Peyer's patch (tissue), 4 donors: ENCODE data around the gene PDE8B. TPM values are rescaled to one million over a fixed set of nuclear protein-coding genes. Genes with fewer than 3 reads are reported as not detected.
A peak's percentile ranks its signal among the peaks of the same experiment; 100 is the strongest.

Source experiments
- DNase-seq, 3 donors: peaks; one replicate each; pipeline ENCODE4 v3.0.0-alpha.2; 2017 to 2019
- H3K27ac ChIP-seq, 4 donors: fragments of 200-600 bp; sonication (generic); one replicate each; pipeline ENCODE4 v1.5.1; 2016 to 2019
- H3K27me3 ChIP-seq, 2 donors: fragments of 200-600 bp; sonication (generic); one replicate each; pipeline ENCODE4 v1.5.1; 2019
- H3K36me3 ChIP-seq, 3 donors: fragments of 200-600 bp; sonication (generic); one replicate each; pipeline ENCODE4 v1.5.1; 2016 to 2019
- H3K4me1 ChIP-seq, 4 donors: fragments of 200-600 bp; sonication (generic); one replicate each; pipeline ENCODE4 v1.5.1; 2016 to 2019
- H3K4me3 ChIP-seq, 4 donors: fragments of 200-600 bp; sonication (generic); 1 replicate in 3 of 4; 2 replicates in 1 of 4; pipeline ENCODE4 v1.5.1; 2016 to 2019; ENCODE audit warnings: mild to moderate bottlenecking in 1 of 4
- H3K9me3 ChIP-seq, 4 donors: fragments of 200-600 bp; sonication (generic); one replicate each; pipeline ENCODE4 v1.5.1; 2016 to 2019; ENCODE audit warnings: mild to moderate bottlenecking in 1 of 4
- POLR2A ChIP-seq, 2 donors: fragments of 450-650 bp; IDR thresholded peaks; one replicate each; pipeline ENCODE4 v1.5.1; 2017; ENCODE audit warnings: antibody characterized with exemption in 2 of 2, mild to moderate bottlenecking in 2 of 2, moderate library complexity in 2 of 2
- total RNA-seq, 4 donors: library from RNA; depleted of rRNA; stranded (reverse); fragments of >200 nt; gene quantifications; one replicate each; pipeline ENCODE4 v1.1.0, GENCODE V29; 2016
- TF ChIP-seq, protein P1 (sequence below), 6 experiments: fragments of 450-650 bp in 4 of 6; fragments of 200-600 bp in 2 of 6; sonication (generic) in 1 of 6; IDR thresholded peaks; one replicate each; pipeline ENCODE4 v1.5.1; 2017 to 2019; ENCODE audit warnings: antibody characterized with exemption in 6 of 6, mild to moderate bottlenecking in 3 of 6, moderate library complexity in 1 of 6

The PDE8B gene
- total RNA-seq, 4 donors from 2014 or later, result 0.94 to 3.1 (median 1.9) TPM

DNA sequence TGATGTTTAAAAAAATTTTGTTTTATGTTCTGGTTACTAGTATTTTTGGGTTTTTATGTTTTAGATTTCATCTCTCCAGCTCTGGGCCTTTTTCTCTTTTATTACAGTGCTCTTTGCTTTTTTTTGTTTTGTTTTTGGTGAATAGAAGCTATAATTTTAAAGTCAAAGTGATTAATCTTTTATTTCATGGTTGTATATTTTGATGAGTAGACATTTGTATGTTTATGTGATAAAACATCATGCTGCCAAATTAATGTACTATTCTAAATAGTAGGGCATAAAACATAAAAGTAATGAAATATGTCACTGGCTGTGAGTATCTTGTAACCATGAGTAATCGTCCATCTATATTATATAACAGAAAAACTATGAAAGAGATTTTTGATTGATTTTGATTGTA is 93.9 kb downstream of the PDE8B start:
- TF ChIP-seq POLR2A (IDR thresholded peaks at IDR 0.05), result no peak
- TF ChIP-seq, protein P1, sequence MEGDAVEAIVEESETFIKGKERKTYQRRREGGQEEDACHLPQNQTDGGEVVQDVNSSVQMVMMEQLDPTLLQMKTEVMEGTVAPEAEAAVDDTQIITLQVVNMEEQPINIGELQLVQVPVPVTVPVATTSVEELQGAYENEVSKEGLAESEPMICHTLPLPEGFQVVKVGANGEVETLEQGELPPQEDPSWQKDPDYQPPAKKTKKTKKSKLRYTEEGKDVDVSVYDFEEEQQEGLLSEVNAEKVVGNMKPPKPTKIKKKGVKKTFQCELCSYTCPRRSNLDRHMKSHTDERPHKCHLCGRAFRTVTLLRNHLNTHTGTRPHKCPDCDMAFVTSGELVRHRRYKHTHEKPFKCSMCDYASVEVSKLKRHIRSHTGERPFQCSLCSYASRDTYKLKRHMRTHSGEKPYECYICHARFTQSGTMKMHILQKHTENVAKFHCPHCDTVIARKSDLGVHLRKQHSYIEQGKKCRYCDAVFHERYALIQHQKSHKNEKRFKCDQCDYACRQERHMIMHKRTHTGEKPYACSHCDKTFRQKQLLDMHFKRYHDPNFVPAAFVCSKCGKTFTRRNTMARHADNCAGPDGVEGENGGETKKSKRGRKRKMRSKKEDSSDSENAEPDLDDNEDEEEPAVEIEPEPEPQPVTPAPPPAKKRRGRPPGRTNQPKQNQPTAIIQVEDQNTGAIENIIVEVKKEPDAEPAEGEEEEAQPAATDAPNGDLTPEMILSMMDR (IDR thresholded peaks at IDR 0.05), result no peak
- Histone ChIP-seq H3K27ac (no peak overlapping the region), H3K9me3 (no peaks in the 10 kb centered on the region), H3K27me3 (no peaks in the 10 kb centered on the region), H3K4me1 (peaks cover 0 to 6% (median 0%) of the 10 kb centered on the region in 4 donors), H3K36me3 (no peaks in the 10 kb centered on the region), H3K4me3 (no peak overlapping the region)
- no peak for DNase-seq

DNA sequence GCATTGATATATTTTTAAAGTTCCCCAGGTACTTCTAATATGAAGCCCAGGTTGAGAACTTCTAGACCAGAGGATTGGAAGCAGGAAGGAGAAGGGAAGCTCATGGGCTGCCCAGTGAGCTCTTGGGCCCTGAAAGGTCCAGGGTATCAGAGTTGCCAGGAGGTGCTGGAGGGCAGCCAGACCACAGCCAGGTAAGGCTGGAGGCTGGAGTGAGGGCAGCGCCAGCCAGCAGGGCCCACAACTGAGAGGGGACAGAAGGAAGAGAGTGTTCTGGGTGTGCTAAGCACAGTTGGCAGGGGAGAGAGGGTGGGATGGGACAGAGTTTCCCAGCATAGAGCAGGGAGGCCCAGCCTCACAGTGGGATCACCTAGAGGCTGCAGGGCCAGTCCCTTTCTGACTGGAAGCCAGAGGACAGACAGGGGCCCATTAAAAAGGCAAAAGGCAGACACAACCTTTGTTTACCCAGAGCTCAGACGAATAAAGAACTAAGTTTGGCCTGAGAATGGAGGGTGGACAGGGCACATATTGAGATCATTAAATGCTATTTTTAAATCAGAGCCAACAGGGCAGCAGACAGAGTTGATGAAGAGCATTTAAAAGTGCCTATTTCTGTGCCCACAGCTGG is 94.9 kb downstream of the PDE8B start:
- no peak overlapping the region for H3K4me3 ChIP-seq
- H3K27me3 ChIP-seq, result no peaks in the 10 kb centered on the region
- H3K36me3 ChIP-seq, result no peaks in the 10 kb centered on the region
- no peaks in the 10 kb centered on the region for H3K9me3 ChIP-seq
- peak overlapping the region in 1 of 4 donors; percentile 56 for H3K27ac ChIP-seq
- TF ChIP-seq, protein P1 (IDR thresholded peaks at IDR 0.05), result no peak
- no peak for TF ChIP-seq POLR2A (IDR thresholded peaks at IDR 0.05)
- peaks cover 0 to 6% (median 0%) of the 10 kb centered on the region in 4 donors for H3K4me1 ChIP-seq
- no peak for DNase-seq

DNA sequence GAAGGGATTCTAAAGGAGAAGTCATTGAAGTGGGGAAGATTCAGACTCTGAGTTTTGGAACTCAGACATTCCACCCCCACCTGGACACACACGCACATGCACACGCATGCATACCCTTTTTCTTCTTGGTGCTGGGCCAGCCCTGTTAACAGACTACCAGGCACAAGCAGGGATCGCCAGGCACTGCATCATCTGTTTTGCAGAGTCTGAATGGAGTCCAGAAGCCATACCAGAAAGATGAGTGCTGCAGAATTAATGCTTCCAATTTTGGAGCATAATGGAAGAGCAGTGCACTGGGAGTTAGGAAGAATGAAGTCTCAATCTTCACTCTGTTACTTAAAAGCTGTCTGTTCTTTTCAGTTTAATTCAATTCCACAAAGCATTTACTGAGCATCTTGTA is 95.5 kb downstream of the PDE8B start:
- TF ChIP-seq, protein P1 (IDR thresholded peaks at IDR 0.05), result no peak
- no peak for TF ChIP-seq POLR2A (IDR thresholded peaks at IDR 0.05)
- no peaks in the 10 kb centered on the region for H3K36me3 ChIP-seq
- peaks cover 0 to 6% (median 0%) of the 10 kb centered on the region in 4 donors for H3K4me1 ChIP-seq
- H3K27me3 ChIP-seq, result no peaks in the 10 kb centered on the region
- no peaks in the 10 kb centered on the region for H3K9me3 ChIP-seq
- H3K4me3 ChIP-seq, result no peak overlapping the region
- DNase-seq, result no peak
- peak overlapping the region in 1 of 4 donors; percentile 56 for H3K27ac ChIP-seq

DNA sequence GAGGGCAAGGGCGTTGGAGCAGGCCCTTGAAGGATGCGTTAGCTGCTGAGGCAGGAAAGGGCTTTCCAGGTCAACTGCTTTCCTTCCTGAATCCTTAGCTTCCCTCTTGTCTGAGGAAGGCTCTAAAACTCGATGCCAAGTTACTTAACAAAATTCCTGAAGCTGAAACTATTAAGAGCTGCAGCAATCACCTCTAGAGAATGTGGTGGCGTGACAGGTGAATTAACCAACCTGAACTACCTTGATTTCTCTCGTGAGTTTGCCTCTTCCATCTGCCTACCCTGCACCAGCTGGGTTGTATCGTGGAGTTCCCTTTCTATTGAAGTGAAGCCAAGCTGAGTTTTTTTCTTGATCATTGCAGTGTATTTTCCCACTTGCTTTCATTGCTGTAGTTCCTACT is 96.1 kb downstream of the PDE8B start:
- TF ChIP-seq POLR2A (IDR thresholded peaks at IDR 0.05), result no peak
- TF ChIP-seq, protein P1 (IDR thresholded peaks at IDR 0.05), result no peak
- Histone ChIP-seq H3K4me1 (peaks cover 0 to 6% (median 0%) of the 10 kb centered on the region in 4 donors), H3K9me3 (no peaks in the 10 kb centered on the region), H3K27ac (peak overlapping the region in 1 of 4 donors; percentile 56), H3K36me3 (no peaks in the 10 kb centered on the region), H3K4me3 (no peak overlapping the region), H3K27me3 (no peaks in the 10 kb centered on the region)
- no peak for DNase-seq

DNA sequence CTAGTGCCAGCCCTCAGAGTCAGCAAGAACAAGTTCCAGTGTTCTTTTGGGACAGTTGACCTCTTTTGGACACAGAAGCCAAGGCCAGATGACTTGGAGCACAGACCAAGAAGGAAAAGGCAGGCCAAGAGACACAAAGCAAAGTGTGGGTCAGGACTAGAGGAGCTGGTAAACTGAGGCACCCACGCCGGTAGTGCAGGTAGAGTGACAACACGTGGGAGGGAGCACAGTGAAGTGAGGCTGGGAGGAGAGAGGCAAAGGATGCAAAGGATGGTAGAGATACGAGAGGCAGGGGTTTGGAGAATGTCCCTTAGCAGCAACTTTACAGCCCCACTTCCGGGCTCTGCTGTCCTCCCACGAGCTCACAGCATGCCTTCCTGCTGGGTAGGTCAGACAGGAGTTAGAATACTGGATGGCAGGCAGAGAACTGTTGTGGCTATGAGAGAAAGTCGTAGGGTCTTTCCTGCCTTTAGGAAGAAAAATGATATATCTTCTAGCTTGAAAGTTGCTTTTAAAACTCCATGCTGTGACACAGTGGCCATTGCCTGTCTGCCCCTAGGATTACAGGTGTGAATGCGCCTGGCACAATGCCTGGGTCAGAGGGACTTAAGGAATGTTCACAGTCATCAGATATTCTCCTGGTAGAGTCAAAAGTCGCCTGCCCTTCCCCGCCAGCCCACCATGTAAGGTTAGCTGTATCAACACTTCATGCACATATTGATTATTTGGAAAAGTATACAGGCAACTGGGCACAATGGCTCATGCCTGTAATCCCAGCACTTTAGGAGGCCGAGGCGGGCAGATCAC is 97.9 kb downstream of the PDE8B start:
- DNase-seq, result no peak
- Histone ChIP-seq H3K4me1 (no peaks in the 10 kb centered on the region), H3K27me3 (no peaks in the 10 kb centered on the region), H3K27ac (peak overlapping the region in 1 of 4 donors; percentile 11), H3K4me3 (no peak overlapping the region), H3K9me3 (no peaks in the 10 kb centered on the region), H3K36me3 (no peaks in the 10 kb centered on the region)
- TF ChIP-seq, protein P1 (IDR thresholded peaks at IDR 0.05), result no peak
- TF ChIP-seq POLR2A (IDR thresholded peaks at IDR 0.05), result no peak
